DMS53 (cell line): Measurements from ENCODE around the gene GABRD.

ENCODE experiments used
- DNase-seq: peaks from one replicate; lab custom pipeline; 2025; lab: John Stamatoyannopoulos, UW

GABRD gene

GRCh38 chr1:2078170-2078569 lies 59.0 kb downstream of the GABRD start:
- DNase-seq = no peak

- DNase-seq = no peak
These were observed 60.4 kb downstream of the GABRD start for GRCh38 chr1:2079396-2080085.

DNA sequence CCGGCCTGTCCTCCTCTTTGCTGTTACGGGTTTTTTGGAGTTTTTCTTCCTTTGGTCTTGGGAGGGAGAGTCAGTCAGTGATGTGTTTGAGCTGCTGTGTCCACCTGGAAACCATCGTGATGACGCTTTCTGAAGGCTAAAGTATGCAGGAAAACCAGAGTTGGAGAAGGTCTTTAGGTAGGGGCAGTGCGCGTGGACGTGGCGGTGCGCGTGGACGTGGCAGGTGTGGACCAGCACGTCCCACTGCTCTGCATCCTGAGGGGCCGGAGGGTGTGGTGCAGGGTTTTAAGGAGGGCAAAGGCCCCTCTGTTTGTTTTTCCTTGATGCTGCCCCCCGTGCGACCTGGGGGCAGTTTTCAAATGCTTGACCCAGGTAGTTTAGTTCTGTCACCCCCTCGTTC lies 61.0 kb downstream of the GABRD start:
- DNase-seq = no peak
